ENCODE results near the gene TNKS1BP1.
"Not testable (repeated sequence)": the region's sequence is repeated elsewhere in the genome, so short reads cannot be mapped to it uniquely, and the experiment has no call there.

Gene TNKS1BP1

DNA sequence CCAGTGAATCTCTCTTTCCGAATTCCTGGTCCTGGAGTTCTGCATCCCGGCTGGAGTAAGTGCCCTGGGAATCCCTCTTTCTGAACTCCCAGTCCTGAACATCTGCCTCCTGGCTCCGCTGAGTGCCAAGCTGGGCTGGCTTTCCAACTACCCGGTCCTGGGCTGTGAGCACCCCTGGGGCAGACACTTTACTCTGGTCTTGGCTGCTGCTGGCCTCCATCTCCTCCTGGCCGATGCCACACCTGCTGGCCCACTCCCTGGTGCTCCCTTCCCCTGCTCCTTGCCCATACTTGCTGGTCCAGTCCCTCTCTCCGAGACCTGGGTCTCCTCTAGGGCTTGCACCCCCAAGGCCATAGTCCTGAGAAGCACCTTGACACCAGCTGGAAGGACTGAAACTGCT lies 14.7 kb downstream of the TNKS1BP1 start:
- DNase-seq, result no peak

DNA sequence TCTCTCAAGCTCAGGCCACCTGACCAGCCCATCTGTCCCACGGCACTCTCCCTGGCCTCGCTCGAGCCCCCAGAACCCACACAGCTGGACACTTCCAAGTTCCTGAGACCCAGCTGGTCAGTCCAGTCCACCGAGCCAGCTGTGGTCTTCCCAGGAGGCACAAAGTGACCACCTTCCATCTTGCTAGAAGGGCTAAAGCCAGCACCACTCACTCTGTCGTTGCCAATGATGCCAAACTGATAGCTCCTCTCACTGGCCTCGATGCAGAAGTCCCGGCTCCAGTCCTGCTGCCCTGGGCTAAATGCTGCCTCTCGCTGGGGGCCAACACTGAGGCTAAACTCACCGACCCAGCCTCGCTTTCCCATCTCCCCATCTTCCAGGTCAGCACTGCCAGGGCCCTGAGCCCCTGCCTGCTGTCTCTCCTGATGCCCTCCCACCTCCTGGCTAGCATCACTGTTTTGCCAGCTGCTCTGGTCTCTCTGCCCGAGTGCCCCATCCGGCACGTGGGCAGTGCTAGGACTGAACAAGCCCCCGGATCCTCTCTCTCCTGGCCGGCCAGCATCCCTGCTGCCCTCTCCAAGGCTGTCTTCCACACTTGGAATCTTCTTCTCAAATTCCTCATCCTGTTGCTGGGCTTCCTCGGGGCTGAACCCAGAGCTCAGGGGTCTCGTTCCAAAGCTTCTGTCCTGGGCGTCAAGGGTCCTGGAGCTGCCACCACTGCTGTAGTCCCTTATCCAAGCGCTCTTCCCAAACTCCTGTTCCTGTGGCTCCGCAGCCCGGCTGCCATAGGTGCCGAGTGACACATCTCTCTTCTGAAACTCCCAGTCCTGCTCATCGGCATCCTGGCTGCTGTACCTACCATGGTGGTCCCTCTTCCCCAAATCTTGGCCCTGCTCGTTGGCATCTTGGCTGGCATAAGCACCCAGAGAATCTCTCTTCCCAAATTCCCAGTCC lies 15.4 kb downstream of the TNKS1BP1 start:
- DNase-seq, result no peak

DNA sequence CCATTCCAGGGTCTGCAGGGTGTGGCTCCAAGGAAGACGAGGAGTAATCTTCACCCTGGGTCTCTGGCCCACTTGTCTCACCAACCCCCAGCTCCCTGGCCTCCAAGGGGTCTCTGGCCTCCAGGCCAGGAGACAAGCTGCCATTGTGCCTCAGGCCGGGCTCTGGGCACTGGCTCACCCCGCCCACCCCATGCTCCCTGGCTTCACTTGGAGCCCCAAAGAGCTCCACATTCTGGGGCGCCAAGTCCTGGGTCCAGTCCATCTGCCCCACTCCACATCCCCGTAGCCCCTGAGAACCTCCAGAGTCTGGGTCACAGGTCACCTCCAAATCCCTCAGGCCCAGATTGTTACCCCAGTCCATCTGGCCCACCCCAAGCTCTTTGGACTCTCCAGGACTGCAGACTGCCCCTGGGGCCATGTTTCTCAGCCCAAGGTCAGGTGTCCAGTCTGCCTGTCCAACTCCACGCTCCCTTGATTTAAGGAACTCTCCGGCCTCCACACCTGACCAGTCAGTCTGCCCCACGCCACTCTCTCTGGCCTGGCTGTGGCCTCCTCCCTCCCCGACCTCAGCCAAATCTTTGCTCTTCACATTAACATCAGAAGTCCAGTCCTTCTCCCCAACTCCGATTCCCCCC lies 16.2 kb downstream of the TNKS1BP1 start:
- no peak for DNase-seq

DNA sequence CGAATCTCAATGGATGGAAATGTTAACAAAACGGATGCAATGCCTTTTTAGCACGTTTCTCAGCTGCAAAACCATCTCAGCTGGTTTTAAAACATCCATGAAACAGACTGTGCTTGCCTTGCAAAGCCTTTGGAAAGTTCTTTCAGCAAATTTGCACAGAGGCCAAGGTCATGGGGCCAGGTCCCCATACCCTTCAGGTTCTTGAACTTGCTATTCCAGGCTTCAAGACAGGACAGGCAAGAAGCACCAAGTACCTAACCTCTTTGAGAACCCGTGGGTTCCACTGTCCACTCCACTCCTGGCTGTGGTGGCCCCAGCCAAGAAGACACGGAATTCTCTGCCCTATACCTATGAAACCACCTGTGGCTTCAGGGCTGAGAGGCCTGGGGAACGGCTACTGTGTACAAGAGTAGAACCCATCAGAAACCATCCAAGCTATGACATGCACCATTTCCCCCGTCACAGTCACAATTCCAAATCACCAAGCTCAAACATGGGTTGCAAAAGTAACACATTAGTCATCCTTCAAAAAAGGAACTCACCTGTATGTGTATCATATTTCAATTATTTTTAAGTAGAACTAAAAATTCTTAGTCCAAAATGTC lies 17.0 kb downstream of the TNKS1BP1 start:
- no peak for DNase-seq

DNA sequence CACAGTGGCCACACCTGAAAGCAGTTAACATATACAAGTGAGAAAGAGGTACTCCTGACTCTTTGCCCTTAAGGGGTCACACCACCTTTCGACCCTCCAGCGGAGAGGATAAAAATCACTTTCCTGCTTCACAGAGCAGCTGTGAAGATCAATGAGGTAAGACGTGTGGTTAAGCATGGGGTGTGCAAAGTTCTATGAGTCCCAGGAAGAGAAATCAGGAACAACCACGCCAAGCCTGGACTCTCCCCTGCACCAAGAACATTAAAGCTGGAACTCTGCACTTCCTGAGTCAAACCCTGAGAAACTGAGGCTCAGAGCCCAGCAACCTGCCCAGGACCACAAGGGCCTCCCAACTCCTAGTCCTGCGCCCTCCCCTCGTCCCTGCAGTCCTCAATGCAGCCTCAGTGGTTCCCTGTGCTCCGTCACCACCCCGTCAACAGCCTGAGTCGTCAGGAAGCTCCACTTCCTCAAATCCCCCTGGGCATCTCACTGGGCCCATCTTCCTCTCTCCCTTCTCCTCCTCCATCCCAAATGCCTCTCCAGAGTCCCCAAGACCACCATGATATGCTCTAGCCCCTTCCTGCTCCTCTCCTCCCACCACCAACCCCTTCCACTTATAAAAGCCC lies 17.7 kb downstream of the TNKS1BP1 start:
- DNase-seq, result no peak

DNA sequence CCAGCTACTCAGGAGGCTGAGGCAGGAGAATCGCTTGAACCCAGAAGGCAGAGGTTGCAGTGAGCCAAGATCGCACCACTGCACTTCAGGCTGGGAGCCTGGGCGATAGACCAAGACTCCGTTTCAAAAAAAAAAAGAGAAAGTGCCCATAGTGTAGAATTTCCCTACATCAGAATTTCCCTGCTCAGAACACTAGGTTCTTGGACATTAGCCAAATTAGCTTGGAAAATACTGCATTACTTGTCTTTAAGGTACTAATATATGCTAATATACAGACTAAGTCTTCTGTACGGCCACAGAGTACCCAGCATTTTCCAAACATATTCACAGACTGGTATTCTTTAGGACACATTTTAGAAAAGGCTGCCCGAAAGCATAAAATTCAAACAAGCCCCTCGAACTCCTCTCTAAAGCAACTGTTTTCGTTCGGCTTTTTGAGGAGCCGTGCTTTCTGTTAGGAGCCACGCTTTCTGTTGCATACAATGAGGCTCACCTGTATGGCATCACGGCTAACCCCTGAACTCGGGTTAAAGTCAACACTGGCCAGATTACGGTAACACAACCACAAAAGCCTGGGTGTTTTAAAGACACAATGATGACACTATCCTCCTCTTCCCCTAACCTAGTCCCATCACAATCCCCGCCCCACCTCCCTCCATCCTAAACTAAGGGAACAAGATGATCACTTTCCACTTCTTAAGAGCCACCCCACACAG lies 18.4 kb downstream of the TNKS1BP1 start:
- DNase-seq, result no peak

DNA sequence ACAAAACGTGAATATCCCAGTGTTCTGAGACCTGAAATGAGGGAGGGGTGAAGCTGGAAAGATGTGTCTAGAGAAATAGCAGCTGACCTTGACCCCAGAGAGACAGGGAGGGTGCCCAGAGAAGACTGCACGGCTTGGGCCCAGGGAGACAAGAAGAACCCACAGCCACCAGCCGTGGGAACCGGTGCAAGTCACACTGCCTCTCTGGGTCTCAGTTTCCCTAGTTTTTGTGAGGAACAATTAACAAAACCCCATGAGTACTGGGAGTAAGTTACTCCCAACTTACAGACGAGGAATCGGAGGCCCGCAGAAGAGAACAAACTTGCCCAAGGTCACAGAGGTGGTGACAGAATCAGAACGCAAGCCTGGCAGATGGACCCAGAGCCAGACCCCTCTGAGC lies 19.2 kb downstream of the TNKS1BP1 start:
- no peak for DNase-seq

DNA sequence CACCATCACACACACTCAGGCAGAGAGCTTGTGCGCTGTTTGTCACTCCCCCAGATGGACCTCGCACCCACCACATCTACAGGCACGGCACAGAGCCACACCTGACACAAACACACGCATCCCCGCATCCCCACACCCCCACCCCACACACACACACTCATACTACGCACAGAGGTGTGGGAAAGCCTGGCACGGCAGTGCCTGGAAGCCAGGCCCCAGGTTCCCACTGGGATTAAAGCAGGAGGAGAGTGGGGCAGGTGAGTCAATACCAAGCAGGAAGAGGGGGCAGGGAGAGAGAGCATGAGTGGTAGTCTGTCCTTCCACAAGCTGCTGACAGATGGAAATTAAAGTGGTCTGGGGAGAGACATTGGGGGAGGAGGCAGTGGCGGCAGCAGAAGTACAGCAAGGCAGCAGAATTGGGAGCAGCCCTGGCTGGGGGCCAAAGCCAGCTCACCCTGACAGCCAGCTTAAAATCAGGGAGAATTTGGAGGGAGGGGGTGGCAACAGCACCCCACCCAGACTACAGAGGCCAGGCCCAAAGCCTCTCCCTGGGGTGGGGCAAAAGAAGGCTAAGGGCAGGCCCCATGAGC lies 20.7 kb downstream of the TNKS1BP1 start:
- no peak for DNase-seq

DNA sequence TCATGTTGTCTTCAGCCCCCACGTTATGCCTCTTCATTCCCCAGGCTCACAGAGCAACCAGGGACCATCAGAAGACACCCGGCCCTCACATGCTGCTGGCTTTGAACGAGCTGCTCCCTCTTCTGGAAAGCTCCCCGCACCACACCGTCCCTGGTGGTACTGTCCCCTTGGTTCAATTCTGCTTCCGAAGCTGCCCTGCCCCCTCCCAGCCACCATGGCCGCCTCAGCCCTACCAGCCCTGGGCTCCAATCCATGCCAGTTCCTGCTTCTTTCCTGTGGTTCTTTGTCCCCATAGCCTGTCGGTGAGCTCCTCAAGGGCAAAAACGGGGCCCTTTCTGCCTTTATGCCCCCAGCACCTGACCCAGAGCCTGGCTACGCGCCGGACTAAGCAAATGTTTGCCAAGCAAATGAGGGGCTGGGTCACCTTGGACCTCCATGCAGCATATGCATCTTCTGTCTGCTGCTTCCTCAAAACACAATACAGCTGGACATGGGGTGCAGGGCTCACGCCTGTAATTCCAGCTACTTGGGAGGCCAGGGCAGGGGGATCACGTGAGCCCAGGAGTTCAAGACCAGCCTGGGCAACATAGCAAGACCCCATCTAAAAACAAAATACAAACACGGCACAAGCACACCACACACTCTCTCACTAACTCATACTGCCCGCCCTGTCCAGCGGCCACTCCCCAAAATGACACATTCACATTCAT lies 21.3 kb downstream of the TNKS1BP1 start:
- no peak for DNase-seq

DNA sequence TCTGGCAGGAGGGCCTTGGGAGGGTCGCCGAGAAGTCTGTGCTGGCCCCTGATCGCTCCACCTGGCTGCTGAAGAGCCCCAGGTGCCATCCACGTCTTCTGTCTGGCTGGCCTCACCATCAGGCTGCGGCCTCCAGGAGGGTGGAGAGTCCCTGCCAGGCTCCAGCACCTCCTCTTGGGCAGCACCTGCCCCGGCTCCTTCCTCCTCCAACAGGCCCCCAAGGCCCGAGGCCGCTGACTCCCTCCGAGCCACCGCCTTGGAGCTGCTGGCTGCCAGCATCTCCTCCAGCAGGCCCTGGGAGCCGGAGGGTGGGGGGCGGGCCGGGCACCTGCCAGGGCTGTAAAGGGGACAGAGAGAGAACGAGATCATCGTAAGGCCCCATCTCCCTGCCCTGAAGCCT lies 22.3 kb downstream of the TNKS1BP1 start:
- no peak for DNase-seq

DNA sequence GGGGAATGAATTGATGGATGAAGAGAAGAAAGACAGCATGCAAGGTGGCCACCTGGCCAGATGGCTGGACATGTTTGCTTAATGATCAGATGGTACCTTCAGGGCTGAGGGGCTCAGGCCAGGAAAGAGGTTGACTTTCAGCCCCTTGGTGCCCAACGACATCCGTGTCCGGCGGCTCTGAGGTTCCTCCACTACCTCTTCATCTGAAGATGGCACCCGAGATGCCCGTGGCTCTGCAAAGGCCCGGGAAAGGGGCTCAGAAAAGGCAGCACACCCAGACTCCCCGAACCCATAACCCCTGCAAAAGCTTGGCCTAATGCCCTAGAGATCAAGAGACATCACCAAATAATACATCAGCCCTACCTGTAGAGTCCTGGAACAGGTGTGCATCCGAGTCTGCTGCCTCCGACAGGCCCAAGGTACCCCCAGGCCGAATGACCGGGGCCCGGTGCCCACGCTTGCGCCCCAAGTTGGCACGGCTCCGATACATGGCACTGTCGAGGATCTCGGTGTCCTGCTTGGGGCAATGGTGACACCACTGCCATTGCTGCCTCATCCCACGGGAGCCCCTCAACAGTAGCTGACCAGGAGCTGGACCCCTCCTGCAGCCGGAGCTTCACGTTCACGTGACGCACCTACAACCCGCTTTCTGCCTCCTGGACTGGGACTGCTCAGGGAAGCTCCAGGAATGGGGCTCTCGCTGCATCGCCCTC lies 22.9 kb downstream of the TNKS1BP1 start:
- no peak for DNase-seq

DNA sequence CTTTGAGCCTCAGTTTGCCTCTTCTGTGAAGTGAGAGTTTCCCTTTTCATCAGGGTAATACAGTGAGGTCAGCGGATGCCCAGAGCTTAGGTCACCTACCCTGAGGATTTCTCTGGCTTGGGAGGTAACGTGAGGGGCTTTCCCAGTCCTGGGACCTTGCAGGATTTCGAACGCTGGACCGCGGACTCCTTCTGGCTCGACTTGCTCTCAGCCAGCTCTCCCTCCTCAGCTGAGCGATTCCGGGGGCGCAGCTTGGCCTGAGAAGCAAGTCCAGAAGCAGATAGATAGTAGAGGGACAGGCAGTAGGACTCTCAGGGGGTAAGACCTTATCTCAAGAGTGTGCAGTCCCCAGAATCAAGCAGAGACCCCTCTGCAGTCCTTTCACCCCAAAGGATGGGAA lies 24.0 kb downstream of the TNKS1BP1 start:
- DNase-seq, result no peak

DNA sequence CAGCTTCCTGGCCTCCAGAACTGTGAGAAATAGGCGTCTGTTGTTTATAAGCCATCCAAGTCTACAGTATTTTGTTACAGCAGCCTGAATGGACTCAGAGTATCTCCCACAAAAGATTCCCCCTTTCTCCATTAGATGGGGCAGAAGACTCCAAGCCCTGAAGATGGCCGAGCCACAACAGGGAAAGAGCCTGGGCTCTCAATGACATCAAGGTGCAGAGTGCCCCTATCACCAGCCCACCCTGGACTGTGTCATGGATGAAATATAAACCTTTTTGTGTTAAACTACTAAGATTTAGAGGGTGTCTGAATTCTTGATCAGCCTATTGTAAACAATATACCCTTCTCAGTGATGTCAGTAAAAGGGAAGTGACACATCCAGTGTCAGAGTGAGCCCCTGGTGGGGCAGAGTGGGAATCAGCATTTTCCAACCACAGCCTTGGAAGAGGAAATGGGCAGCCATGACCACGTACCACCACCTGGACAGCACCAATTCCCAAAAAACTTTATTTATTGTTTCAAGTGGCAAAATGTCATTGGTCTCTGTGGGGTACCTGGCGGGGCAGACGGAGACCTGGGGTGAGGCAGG lies 25.5 kb downstream of the TNKS1BP1 start:
- no peak for DNase-seq

DNA sequence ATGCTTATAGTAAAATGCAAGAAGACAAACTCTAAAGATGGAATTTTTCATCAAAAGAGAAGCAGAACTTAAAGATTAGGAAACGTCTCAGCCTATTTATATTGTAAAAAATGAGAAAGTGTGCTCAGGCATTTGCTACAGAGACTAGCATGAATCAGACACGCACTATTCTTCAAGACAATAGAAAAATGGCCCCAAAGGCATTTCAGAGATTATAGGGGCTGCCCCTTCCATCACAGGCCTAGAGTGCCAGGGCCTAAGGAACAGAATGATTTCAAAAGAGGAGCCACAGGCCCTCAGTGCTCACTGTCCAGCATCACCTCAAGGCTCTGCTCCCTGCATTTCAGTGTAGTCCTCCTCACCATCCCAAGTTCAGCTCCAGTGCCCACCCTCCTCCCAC lies 27.5 kb downstream of the TNKS1BP1 start:
- DNase-seq, result no peak

DNA sequence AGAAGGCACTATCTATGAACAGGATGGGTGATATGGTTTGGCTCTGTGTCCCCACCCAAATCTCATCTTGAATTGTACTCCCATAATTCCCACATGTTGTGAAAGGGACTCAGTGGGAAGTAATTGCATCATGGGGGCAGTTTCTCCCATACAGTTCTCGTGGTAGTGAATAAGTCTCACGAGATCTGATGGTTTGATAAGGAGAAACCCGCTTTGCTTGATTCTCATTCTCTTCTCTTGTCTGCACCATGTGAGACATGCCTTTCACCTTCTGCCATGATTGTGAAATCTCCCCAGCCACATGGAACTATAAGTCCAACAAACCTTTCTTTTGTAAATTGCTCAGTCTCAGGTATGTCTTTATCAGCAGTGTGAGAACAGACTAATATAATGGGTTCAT lies 28.5 kb downstream of the TNKS1BP1 start:
- not testable (repeated sequence) for DNase-seq

DNA sequence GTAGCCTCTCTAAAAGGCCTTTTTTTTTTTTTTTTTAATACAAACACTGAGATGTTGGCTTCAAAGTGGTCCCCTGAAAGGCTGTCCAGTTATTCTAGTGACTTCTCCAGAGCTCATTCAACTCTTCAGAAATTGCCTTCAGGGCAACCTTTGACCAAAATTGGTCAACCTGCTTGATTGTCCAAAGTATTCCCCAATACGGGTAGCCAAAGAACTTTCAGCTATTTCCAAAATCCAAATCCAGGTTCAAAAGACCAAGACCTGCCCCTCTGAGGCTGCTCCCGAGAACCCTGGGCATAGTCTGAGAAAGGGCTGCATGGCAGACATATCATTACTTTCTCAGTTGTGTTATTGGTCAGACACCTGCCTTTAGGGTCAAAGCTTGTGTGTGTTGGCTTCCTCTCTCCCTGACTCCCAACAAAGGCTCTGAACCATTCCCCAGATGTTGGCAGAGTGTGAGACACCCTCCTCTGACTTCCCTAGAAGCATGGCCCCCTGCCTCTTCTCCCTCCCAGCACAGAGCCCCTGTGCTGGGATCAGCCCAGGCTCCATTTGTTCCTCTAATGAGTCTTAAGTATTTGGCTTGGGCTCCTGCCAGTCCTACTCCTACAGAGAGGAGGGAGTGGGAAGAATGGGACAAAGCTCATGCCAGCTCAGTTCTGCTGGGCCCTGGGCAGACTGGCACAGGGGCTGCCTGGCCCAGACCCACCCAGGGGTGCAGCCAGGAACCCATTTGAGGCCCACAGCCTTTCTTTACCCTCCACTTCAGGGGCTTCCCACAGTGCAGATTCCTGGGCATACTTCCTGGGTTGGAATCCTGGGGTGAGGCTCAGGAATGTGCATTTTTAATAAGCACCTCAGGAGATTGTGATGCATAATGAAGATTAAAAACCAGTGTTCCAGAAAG lies 30.3 kb downstream of the TNKS1BP1 start:
- DNase-seq, result no peak

DNA sequence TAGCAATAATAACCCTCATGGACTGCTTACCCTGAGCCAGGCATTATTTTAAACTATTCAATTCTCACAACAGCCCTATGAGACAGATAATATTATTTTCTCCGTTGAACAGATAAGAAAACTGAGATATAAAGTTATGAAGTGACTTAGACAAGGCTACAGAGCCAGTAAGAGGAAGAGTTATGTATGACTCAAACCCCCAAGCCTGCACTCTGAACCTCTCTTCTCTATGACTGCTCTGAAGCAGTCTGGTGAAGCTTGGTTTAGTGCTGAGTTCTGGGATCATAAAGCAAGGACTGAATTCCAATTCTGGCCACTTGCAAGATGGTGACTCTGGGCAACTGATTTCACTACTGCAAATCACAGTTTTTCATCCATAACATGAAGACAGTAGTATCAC lies 34.5 kb downstream of the TNKS1BP1 start:
- DNase-seq, result no peak

DNA sequence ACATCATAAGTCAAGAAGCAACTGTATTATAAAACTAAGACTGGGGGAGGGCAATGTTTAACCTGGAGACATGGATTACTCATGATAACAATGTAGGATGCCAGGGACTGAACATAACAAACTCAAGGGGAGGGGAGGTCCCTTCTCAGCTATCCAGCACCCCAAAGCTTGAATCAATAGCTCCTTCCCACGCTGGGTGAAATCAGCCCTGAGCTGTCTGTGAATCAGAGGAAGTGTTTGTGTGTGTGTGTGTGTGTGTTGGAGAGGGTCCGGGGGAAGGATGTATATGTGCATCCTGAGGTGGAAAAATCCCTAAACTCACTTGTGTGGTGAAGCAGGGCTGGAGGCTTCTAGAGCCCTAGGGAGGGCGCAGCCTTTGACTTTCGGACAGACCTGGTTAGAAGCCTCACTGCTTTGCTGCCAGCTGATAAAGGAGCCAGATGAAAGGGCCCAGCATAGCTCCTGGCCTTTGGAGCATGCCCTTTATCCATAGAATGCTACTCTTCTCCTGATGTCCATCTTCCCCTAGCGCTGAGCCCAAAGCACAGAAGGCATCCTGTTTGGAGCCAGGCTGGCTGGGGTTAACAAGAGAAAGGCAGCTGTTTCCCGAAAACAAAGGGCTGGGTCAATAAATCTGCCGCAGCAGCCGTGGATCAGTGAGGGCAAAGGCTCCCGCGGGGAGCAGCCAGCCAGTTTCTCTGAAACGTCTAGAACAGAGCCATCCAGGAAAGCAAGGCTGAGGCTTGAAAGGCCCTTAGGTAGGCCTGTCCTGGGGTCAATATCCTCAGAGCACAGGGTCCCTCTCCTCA lies 35.8 kb downstream of the TNKS1BP1 start:
- no peak for DNase-seq

DNA sequence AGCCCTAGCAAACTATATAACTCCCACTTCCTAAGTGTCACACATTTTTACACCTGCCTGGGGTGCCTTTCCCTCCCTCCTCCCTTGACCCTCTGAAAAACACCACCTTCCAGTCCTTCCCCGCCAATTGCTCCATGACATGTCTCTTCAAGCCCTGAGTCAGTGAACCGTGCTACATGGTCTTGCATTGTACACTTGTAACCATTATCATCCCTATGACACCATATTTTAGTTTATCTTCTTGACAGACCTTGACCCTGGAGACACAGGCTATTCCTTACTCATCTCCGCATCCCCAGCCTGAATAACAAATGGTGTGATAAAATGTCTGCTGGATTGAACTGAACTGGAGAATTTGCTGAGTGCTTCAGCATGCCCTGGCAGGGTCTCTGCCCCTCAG lies 36.9 kb downstream of the TNKS1BP1 start:
- DNase-seq, result no peak

All from activated T-cell treated with anti-CD3 and anti-CD28 coated beads, Interleukin-2, amount 50 U/mL, for 1 hour (primary cell).